GM19463 (cell line): ENCODE measurements around the gene DARS1.

Experiments
- ATAC-seq: cut with Tn5 transposase; IDR thresholded peaks from one replicate; pipeline ENCODE4 v1.9.1; 2021; ENCODE audit warnings: mild to moderate bottlenecking, moderate library complexity; ENCODE audit not compliant: unreplicated experiment

DARS1 gene

DNA sequence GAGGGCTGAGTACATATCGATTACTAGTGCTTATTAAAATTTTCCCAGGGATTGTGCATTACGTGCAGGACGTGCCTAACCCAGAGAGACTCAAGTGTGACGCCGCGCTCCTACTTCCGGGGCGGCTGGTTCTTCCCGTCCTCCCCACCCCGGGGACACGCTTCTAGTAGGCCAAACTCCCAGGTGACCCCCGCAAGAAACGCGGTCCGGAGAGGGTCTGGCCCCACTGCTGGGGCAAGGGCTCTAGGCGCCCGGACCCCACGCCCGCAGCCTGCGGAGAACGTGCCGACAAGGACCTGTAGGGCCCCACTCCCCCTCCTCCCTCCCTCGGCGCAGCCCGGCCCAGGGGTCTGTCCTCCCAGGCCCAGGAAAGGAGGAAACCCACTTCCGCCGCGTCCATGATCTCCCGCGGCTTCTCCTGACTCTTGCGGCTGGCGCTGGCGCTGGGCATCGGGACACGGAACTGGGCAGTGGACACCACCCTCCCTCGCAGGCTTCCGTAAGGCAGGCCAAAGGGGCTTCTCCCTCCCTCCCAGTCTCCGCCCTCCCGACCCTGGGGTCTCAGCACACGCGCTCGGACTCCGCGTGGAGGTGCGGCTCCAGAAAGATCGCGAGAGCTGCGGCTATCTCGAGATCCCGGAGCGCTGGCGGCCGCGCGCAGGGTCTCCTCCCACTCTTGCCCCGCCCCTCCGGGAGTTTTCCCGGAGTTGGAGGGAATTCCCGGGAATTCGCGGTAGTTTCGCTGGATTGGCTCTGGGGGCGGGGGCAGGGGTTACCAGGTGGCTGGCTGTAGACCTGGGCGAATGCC is at the start of gene DARS1:
DARS1 (minus strand) TSS at position 609 of the 808 bp plus-strand sequence; CDS start at position 451, 158 bp downstream.
- ATAC-seq: peak; percentile 71

DNA sequence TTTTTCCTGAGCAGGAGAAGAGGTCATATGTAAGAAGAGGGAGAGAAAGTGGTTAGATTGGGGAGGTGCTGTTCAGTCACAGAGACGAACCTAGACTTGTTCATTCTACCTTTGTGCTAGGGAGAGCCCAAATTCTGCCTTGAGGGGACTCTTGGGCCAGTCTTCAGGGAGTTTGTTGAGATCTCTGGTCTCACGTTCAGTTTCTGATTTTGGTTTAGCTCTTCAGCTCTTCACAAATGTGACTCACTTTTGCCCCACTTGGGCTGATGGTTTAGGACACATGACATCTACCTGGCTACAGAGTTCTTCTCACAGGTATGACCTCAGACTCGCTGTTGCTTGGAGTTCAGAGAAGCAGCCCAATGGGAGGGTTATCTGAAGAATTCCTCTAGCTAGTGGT is 49.2 kb upstream of the DARS1 start:
- peak; percentile 53 for ATAC-seq

DNA sequence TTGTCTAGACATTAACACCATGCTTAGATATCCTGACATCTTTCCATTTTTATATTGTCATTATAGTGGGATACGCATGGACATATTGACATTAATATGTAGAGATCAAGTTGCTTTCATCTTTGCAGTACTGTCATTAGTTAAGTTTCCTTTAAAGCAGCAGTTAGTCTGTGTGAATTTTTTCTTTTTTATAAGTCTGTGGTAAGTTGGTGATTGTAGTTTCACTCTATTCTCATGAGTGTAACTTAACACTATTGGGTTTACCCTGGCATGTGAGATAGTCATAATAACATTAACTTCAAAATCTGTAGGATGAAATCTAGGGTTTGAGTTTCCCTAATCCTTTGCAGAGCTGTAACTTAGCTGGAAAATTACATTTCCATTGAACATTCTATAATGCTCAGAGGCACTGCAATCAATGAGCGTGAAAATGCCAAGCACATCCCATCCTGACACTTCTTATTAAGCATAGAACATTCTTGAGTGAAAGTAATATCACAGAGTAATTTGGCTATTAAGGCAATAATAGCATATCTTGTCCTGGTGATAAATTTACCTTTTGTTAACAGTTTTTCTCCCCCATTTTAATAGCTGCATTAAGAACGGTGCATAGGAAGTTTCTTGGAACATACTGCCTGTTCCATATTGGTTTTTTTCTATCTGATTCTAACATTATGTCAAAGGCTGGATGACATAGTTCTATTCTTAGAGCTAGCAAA is 47.5 kb upstream of the DARS1 start:
- ATAC-seq: no peak

DNA sequence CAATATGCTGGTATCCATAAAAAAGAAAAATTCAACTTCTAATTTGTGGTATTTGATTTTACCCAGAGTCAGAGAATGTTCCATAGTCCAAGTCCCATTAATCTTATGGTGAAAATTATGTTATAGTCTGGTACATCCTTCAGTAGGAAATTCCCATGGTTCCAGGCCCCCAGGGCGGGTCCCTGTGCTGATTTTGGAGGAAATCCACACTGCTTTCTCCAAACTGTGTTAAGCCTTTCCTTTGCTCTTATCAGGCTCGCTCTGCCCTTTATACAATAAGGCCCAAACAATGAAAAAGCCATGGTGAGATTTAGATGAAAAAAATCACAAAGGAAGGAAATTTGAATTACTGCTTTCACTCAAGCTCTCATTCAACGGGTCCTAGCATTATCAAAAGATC is 46.8 kb upstream of the DARS1 start:
- no peak for ATAC-seq

DNA sequence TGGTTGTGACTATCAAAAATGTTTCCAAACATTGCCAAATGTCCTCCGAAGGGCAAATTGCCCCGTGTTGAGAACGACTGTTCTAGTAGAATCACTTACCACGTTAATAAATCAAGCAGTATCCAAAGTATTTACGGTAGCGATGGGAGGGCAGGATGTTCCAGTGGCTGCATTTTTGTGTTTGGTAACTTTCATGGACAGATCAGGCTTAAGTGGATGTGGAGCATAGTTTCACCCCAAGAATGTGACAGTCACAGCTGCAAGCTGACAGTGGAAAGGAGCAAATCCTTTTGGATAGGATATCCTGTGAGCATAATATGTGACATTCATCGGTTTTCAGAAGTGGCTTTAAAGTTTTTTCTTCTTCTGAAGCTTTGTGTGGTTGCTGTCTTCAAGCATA is 46.3 kb upstream of the DARS1 start:
- no peak for ATAC-seq

DNA sequence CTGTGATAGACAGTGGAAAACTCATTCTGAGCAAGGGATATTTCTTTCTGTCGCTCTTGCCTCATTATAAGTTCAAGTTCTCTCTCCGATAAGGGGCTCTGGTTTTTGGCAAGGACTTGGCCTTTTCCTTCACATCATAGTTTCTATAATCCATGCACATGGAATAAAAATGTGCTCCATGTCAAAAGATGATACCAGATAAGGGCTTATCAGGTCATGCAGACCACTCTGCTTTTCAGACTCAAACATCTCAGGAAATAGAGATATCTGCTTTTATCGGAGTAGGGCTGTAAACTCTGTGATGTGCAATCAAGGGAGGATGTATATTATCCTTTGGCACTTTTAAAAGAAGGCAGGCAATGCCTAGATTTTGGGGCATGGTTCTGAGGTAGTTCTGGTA is 45.0 kb upstream of the DARS1 start:
- ATAC-seq: no peak

DNA sequence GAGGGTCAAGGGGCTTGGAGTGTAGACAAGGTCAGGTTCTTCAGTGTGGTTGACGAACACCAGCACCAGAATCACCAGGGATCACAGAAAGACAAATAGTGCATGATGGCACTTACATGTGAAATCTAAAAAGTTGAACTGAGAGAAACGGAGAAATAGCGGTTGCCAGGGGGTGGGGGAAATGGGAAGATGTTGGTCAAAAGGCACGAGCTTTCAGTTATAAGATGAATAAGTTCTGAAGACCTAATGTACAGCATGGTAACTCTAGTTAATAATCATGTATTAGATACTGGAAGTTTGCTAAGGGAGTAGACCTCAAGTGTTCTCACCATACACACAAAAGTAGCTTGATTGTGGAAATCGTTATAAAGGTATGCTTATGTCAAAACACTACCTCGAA is 43.7 kb upstream of the DARS1 start:
- ATAC-seq: peak; percentile 90

DNA sequence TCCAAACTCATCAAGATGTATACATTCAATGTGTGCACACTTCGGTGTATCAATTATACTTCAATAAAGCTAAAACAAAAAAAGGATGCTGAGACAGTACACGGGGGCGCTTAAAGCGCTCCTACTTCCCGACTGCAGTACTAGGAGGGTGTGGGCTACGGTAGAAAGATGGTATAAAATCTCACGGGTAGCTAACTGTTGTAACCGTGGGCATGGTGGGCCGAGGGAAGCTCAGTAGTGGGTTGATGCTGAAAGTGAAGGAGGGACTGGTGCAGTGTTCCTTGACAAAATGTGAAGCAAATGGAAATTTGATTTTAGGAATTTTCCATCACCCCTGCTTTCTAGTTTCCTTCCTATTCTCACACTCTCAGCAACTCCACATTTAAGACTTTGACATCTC is 42.6 kb upstream of the DARS1 start:
- ATAC-seq: no peak

DNA sequence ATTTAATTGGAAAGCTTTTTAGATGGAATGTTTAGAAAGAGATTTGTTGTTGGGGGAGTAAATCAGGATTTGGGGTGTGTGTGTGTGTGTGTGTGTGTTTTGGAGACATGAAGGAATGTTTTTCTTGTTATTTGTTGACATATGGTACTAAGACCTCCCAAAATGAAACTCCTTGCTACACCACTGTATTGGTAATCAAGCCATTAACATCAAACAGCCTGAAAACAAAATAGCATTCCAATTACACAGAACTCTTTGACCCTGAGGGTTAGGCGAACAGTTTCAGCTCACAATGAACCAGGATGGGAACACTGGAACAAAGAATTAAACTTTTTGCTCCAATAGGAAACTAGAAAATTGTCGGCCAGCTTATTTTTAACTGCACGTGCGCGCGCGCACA is 41.7 kb upstream of the DARS1 start:
- no peak for ATAC-seq

DNA sequence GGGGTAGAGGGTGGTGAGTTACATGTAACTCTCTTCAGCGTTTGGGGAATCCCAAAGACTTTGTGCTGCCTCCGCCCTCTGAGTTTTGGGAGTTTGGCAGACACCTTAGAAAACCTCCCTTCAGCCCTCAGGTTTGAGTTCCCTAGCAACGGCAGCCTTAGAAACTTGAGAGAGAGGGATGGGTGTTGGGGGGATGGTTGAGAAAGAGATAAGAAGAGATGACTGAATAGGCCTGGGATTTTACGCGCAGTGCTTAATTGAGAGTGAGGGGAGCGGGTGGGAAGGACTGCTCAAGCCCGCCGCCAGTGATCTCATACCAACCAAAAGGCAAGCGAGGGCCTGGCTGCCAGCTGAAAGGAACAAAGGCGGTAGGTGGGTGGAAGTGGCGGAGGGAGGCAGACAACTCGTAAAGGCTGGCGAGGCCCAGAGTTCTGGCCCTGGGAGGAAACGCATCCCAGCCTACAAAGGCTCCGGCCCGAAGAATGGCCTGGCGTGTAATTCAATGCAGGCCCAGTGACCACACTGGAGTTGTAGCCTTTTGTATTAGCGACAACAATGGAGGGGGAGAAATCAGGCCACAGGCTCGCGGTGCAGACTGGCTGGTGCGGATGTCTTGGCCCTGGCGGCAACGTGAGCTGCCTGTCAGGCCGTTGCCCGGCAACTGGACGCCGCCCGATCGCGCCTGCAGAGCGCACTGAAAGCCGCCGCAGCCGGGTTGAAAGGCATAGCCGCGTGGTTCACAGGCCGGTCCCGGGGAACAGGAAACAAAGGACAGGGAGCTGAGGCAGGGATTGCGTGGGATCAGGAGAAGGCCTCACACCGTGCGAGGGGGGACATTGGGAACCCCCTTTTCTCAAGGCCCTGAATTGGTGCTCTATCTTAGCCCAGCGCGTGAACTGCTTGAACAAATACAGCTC is 39.9 kb upstream of the DARS1 start:
- peak; percentile 46 for ATAC-seq

DNA sequence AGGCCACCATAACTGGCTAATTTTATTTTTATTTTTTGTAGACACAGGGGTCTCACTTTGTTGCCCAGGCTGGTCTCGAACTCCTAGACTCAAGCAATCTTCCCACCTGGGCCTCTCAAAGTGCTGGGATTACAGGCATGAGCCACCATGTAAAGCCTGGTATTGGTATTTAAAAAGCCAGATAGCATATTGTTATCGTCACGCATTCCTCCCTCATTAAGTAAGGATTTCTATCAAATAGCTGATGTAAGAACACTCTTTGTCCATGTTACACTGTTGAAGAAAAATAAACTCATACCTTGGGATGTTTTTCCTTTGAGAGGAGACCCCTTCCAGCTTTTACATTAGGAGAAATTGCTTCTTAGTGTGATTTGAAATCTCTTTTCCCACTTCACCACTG is 39.2 kb upstream of the DARS1 start:
- ATAC-seq: no peak

DNA sequence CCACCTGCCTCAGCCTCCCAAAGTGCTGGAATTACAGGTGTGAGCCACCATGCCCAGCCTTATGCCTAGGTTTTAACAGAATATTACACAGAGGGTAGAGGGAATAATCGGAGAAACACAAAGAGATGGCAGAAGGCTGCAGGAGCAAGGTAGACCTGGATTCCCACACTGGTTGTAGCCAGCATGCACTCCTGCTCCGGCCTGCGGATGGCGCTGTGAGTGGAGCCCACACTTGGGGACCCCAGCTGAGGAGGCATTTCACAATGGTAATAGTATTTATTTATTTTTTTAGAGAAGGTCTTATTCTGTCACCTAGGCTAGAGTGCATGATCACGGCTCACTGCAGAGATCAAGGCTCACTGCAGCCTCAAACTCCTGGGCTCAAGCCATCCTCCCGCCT is 38.8 kb upstream of the DARS1 start:
- ATAC-seq: no peak

DNA sequence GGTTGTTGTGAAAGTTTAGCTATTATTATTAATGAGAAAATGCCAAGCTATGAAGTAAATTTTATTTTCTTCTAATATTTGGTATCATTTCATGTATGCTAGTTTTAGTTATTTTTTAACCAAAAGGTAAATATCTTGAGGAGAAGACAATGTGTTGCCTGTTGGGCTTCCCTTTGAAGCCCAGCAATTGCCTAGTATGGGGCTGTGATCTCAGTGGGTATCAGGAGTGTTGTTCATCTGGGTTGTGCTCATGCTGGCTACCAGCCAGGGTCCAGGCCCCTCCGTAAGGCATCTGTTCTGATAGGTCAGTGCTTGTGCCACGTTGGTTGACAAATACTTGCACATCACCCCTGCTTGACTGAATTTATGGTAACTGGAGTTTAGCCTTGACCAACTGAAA is 38.0 kb upstream of the DARS1 start:
- no peak for ATAC-seq

DNA sequence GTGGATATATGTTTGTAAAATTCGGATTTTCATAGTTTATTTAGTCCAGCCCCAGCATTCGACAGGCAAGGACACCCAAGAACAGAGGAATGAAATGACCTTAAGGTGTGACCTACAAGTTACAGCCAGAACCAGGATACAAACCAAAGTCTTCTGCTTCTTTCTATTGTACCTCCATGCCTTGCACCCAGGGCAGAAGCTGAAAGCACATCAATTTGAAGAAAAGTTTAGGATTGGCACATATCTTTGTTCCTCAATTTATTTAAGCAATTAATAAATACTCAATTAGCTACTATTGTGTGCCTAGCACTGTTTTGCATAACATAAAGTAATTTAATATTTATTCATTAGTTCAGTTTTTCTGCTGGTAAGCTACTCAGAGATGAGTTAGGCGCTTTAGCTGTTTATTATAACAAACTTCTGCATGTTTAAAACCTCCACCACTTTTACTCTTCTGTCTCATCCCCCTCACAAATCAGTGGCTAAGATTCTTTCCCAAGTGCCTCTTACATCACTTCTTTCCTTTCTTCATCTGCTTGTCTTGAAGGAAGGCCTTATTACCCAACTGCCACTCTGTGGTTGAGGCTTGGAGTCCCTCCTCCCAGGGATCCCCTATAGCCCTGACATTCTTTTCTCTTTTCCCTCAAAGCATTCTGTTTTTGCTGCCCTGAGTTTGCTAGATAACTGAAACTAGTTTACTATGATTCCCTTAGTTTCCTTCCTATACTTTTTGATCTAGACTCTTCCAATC is 37.1 kb upstream of the DARS1 start:
- ATAC-seq: no peak

DNA sequence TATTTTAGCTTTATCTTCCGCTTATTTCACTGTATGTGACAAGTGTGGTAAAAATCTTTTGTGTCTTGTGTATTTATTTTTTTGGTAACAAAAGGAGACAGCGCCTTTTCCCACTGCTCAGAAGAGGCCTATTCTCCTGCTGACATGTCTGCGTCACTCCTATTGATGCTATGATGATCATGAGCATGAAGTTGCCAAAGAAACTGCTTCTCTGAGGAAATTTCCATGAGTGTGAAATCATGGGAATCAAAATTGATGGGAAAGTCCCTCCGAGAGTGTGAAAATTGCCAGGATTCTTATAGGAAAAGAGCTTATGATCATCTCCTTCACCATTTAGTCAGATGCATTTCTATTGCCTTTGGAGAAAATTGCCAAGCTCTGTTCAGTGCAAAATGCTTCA is 36.5 kb upstream of the DARS1 start:
- ATAC-seq: no peak

DNA sequence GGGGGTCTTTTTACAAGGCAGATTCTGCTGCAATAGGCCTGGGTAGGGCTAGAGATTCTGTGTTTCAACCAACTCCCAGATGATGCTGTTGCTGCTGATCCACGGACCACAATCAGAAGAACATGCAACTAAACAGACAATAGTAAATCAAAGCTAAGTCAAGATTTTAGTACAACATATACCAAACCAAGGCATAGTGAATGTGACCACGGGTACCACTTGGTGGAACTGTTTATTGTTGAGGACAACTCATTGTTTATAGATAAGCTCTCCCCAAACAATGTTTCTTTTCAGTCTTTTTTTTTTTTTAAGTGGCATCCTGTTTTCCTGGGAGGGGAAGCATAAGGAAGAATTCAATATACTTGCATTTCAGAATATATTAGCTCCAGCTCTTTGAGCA is 36.0 kb upstream of the DARS1 start:
- no peak for ATAC-seq

DNA sequence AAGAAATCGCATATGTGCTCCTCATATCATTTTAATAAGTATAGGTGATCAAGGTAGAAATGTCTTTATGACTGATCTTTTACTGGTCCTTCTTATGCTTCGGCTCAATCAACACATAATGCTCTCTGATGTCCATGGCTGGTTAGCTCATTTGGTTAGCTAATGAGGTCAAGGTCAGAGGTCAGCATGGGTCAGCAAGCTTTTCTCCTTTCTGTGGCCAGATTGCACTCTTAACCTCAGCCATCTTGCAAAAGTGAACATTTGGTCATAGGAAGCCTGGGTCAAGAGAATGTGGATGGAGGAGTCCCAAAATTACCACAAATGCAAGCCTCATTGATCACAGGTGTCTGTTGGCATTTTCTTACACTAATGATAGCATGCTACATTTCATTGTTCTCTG is 35.4 kb upstream of the DARS1 start:
- no peak for ATAC-seq

DNA sequence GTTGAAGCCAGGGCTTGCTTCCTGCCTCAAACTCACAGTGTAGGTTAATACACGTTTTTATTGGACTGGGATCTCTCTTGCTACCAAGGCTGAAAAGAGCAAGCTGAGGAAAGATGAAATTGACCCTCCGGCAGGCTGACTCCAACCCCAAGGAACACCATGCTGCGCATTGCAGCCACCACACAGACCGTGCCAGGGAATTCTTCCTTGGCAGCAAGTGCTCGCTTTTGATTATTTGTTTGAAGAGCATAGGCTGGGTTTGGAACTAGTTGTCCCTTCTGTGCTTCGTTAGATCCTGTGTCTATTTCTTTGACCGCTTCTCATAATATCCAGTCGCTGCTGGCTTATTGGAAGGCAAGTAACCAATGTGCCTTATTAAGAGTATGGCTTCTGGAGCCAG is 34.4 kb upstream of the DARS1 start:
- ATAC-seq: no peak

DNA sequence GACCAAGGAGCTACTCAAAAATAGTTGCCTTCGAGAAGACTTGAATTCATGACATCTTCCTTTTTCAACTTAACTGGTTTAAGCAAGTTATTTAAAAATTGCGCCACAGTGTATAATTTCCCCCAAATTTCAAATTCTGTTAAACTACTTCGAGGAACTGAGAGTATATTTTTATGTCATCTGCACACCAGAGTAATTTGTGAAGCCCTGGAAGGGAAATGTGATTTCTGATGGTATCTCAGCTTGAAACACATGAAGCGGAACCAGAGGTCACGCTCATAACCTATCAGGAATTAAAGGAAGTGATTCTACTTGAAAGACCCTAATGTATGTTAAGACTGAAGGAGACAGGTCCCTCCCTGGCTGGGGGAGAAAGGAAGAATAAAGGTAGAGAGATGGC is 33.9 kb upstream of the DARS1 start:
- ATAC-seq: peak; percentile 61

DNA sequence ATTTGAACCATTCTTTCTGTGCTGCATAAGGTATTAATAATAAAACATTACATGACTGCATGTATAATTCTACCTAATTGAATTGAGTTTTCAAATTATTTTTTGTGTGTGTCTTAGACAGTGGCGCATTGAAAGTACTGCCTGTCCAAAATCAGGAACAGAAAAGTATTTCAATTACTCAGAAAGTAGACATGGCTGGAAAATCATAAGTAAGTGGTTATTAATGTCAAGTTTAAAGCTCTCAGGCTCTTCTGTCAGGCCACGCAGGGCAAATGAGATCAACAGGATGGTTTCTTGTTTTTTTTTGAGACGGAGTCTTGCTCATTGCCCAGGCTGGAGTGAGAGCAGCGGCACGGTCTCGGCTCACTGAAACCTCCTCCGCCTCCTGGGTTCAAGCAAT is 32.4 kb upstream of the DARS1 start:
- ATAC-seq: no peak

DNA sequence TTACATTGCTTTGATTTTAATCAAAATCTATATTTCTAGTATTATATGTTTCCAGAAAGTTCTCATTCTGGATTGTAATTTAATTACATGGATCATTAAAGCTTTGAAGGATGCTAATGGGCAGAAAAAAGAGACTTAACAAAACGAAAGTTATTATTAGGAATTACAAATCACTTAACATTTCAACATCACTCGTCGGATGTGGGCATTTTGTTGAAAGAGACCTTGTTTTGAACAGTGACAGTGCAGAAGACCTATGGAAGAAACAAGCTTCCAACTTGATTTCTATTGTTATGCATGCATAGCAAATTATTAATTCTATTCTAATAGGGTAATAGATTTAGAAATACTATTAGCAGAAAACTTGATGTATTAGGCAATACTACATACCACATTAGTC is 31.4 kb upstream of the DARS1 start:
- ATAC-seq: no peak
